RWPE2 (cell line): ENCODE measurements around the gene GAS7.

Experiments used
- ATAC-seq: fragments of 200-7000 bp; cut with Tn5 transposase; 3 replicates; pipeline ENCODE4 v1.9.1; 2021; ENCODE audit warnings: low read depth
- DNase-seq: peaks from one replicate; pipeline ENCODE4 v3.0.0-alpha.2; 2020; ENCODE audit warnings: low spot score
- H3K27ac ChIP-seq: fragments of 450-650 bp; 2 replicates; pipeline ENCODE4 v1.5.1; 2017; ENCODE audit warnings: mild to moderate bottlenecking; ENCODE audit not compliant: poor library complexity, severe bottlenecking
- H3K27me3 ChIP-seq: fragments of 250-450 bp; sonication (Bioruptor Pico); 2 replicates; pipeline ENCODE4 v1.5.1; 2021; ENCODE audit warnings: mild to moderate bottlenecking, moderate library complexity; ENCODE audit not compliant: insufficient read depth, poor library complexity, severe bottlenecking
- H3K36me3 ChIP-seq: fragments of 250-450 bp; sonication (Bioruptor Pico); 2 replicates; pipeline ENCODE4 v1.5.1; 2020; ENCODE audit warnings: low read depth, mild to moderate bottlenecking, moderate library complexity
- H3K4me1 ChIP-seq: fragments of 250-450 bp; sonication (Bioruptor Pico); 2 replicates; pipeline ENCODE4 v1.5.1; 2021; ENCODE audit warnings: mild to moderate bottlenecking, moderate library complexity; ENCODE audit not compliant: insufficient read depth, poor library complexity, severe bottlenecking
- H3K4me3 ChIP-seq: fragments of 250-450 bp; sonication (Bioruptor Pico); 2 replicates; pipeline ENCODE4 v1.5.1; 2021; ENCODE audit warnings: mild to moderate bottlenecking, moderate library complexity; ENCODE audit not compliant: severe bottlenecking
- H3K9me3 ChIP-seq: fragments of 250-450 bp; sonication (Bioruptor Pico); 2 replicates; pipeline ENCODE4 v1.5.1; 2021; ENCODE audit warnings: mild to moderate bottlenecking, moderate library complexity; ENCODE audit not compliant: severe bottlenecking
- CTCF ChIP-seq: fragments of 450-650 bp; IDR thresholded peaks from one replicate; pipeline ENCODE4 v1.5.1; 2017; ENCODE audit warnings: mild to moderate bottlenecking, moderate library complexity; ENCODE audit not compliant: poor library complexity, severe bottlenecking

Gene GAS7

GRCh38 chr17:10198509-10199249 lies at the start of gene GAS7:
Gene GAS7, minus strand, starts transcription at chr17:10198606.
- Histone ChIP-seq H3K27me3 (peaks cover 37% of the 10 kb centered on the region), H3K27ac (no peak within 1 kb of the TSS), H3K4me3 (peak within 1 kb of the TSS; percentile 44), H3K9me3 (no peaks in the 10 kb centered on the region), H3K36me3 (no peaks in the 10 kb centered on the region), H3K4me1 (no peaks in the 10 kb centered on the region)
- no peak for TF ChIP-seq CTCF
- DNase-seq (no peak), ATAC-seq (peak; percentile 49)

- DNase-seq: no peak
- no peak for ATAC-seq
Measured at GRCh38 chr17:10247810-10248209, 49.4 kb upstream of the GAS7 start.

GRCh38 chr17:10243883-10244844 lies 45.8 kb upstream of the GAS7 start:
- Histone ChIP-seq H3K4me3 (no peak overlapping the region), H3K9me3 (no peaks in the 10 kb centered on the region)
- ATAC-seq: peak; percentile 59; the same call in 2 of the 3 replicates

More at GRCh38 chr17:10247810-10248209, 49.4 kb upstream of the GAS7 start:
- no peaks in the 10 kb centered on the region for H3K36me3 ChIP-seq
- no peaks in the 10 kb centered on the region for H3K4me1 ChIP-seq
- H3K27me3 ChIP-seq: no peaks in the 10 kb centered on the region
- H3K9me3 ChIP-seq: no peaks in the 10 kb centered on the region
- TF ChIP-seq CTCF: no peak
- H3K27ac ChIP-seq: no peak overlapping the region
- no peak overlapping the region for H3K4me3 ChIP-seq

GRCh38 chr17:10241781-10242180 lies 43.4 kb upstream of the GAS7 start:
- Histone ChIP-seq H3K4me3 (no peak overlapping the region), H3K36me3 (no peaks in the 10 kb centered on the region), H3K27me3 (peaks cover 6% of the 10 kb centered on the region), H3K4me1 (no peaks in the 10 kb centered on the region), H3K9me3 (no peaks in the 10 kb centered on the region), H3K27ac (no peak overlapping the region)
- TF ChIP-seq CTCF: no peak
- DNase-seq (no peak), ATAC-seq (no peak)

More at GRCh38 chr17:10243883-10244844, 45.8 kb upstream of the GAS7 start:
- H3K4me1 ChIP-seq: no peaks in the 10 kb centered on the region
- H3K36me3 ChIP-seq: no peaks in the 10 kb centered on the region
- peaks cover 2% of the 10 kb centered on the region for H3K27me3 ChIP-seq
- no peak overlapping the region for H3K27ac ChIP-seq
- no peak for TF ChIP-seq CTCF
- DNase-seq: no peak
